Medulla oblongata (tissue), 1 donor: ENCODE measurements around the gene PNPLA4.

Experiments used
- DNase-seq: peaks from one replicate; pipeline ENCODE4 v3.0.0-alpha.2; 2015; ENCODE audit errors: extremely low spot score

Gene PNPLA4

GRCh38 chrX:7872042-7872441 is 55.2 kb downstream of the PNPLA4 start:
- no peak for DNase-seq

GRCh38 chrX:7852166-7852565 is 75.0 kb downstream of the PNPLA4 start:
- DNase-seq: no peak
